Measurements from ENCODE around the gene ZNF385B. TPM values are rescaled to one million over a fixed set of nuclear protein-coding genes. Genes with fewer than 3 reads are reported as not detected.

Gene ZNF385B
- total and polyA plus RNA-seq, 2 donors (not counting 1 experiment from before 2014, with no cell fraction given) = not detected

DNA sequence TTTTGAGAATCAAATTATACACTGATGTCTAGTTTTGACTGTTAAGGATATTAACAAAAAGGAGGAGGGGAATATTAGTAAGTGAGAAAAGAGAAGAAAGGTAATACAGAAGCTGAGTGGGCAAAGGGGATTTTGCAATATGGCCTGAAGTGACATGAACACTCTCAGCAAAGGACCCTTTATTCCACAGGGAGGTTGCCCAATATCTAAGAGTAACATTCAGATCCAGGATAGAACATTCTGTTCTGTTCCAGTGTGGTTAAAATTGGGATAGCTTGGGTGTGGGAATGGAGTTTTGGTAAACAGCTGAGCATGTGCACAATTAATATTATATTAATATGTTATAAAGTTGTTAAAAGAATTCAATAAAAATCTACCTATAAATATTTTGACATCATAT, 120.1 kb downstream of the ZNF385B start:
- DNase-seq (no peak), ATAC-seq (ENCODE audit: low read depth) (no peak)
- no peak overlapping the region for H3K4me2 ChIP-seq (replicated peaks; ENCODE audit: low read depth, low read length, poor library complexity, severe bottlenecking)
- no peaks in the 10 kb centered on the region for H3K4me1 ChIP-seq (ENCODE audit: control insufficient read depth in 2 of 2, insufficient read depth in 2 of 2, low read length in 2 of 2)
- no peak overlapping the region for H3K9ac ChIP-seq (ENCODE audit: low read length)
- Mint-ChIP-seq H3K4me1 (no peaks in the 10 kb centered on the region), H3K27me3 (peaks cover 19% of the 10 kb centered on the region), H3K27ac (no peak overlapping the region), H3K4me3 (no peak overlapping the region), H3K9me3 (ENCODE audit: insufficient read depth) (no peaks in the 10 kb centered on the region)
- no peaks in the 10 kb centered on the region for H3K79me2 ChIP-seq (ENCODE audit: control insufficient read depth, insufficient read depth, low read length)
- H2AFZ ChIP-seq (ENCODE audit: insufficient read depth, low read depth, low read length, poor library complexity, severe bottlenecking) = no peak overlapping the region
- intact Hi-C loops (cut with micrococcal nuclease) = no loop called here
- TF ChIP-seq, protein P1, sequence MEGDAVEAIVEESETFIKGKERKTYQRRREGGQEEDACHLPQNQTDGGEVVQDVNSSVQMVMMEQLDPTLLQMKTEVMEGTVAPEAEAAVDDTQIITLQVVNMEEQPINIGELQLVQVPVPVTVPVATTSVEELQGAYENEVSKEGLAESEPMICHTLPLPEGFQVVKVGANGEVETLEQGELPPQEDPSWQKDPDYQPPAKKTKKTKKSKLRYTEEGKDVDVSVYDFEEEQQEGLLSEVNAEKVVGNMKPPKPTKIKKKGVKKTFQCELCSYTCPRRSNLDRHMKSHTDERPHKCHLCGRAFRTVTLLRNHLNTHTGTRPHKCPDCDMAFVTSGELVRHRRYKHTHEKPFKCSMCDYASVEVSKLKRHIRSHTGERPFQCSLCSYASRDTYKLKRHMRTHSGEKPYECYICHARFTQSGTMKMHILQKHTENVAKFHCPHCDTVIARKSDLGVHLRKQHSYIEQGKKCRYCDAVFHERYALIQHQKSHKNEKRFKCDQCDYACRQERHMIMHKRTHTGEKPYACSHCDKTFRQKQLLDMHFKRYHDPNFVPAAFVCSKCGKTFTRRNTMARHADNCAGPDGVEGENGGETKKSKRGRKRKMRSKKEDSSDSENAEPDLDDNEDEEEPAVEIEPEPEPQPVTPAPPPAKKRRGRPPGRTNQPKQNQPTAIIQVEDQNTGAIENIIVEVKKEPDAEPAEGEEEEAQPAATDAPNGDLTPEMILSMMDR (IDR thresholded peaks at IDR 0.05) = no peak
- no peak for TF ChIP-seq EZH2 (IDR thresholded peaks at IDR 0.05; ENCODE audit: borderline replicate concordance, insufficient read depth, low read depth, low read length, poor library complexity, severe bottlenecking)
- H3K27ac ChIP-seq (ENCODE audit: low read length in 2 of 2) = no peak overlapping the region
- H3K27me3 ChIP-seq (replicated peaks in 1 of 4; ENCODE audit: control extremely low read depth in 1 of 4, control insufficient read depth in 3 of 4, insufficient read depth in 4 of 4, low read length in 3 of 4) = no peaks in the 10 kb centered on the region
- no peaks in the 10 kb centered on the region for H3K36me3 ChIP-seq (replicated peaks in 1 of 2; ENCODE audit: control extremely low read depth in 1 of 2, control insufficient read depth in 1 of 2, extremely low read depth in 1 of 2, insufficient read depth in 2 of 2, low read length in 1 of 2)
- POLR2A ChIA-PET = no interaction called here
- H4K20me1 ChIP-seq (ENCODE audit: control insufficient read depth, insufficient read depth, low read length, poor library complexity, severe bottlenecking) = no peaks in the 10 kb centered on the region
- no peak overlapping the region for H3K4me3 ChIP-seq (ENCODE audit: control extremely low read depth in 1 of 5, extremely low read depth in 1 of 5, insufficient read depth in 1 of 5, low read depth in 2 of 5, low read length in 4 of 5)
- H3K9me3 ChIP-seq (ENCODE audit: control extremely low read depth in 1 of 3, control insufficient read depth in 2 of 3, insufficient read depth in 1 of 3, low read length in 2 of 3) = no peaks in the 10 kb centered on the region
- CTCF ChIA-PET = no interaction called here

DNA sequence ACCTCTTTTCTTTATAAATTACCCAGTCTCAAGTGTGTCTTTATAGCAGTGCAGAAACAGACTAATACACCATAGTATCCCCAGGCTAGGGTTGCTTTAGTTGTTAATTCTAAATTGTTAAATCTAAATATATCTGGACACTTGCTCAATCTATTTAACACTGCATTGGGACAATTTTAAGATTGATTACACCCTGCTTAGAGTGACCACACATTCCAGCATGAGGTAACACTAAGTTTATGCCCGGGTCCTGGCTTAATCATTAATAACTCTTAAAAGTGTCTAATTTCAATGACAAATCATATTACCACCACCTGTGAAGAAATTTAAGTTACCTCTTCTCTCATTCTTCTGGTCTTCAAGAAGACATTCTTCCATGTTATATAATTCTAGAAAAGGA, 131.4 kb downstream of the ZNF385B start:
- POLR2A ChIA-PET = no interaction called here
- no peak overlapping the region for H2AFZ ChIP-seq (ENCODE audit: insufficient read depth, low read depth, low read length, poor library complexity, severe bottlenecking)
- H3K9me3 Mint-ChIP-seq (ENCODE audit: insufficient read depth) = peaks cover 3% of the 10 kb centered on the region
- intact Hi-C loops (cut with micrococcal nuclease) = no loop called here
- TF ChIP-seq, protein P1 (IDR thresholded peaks at IDR 0.05) = no peak
- TF ChIP-seq EZH2 (IDR thresholded peaks at IDR 0.05; ENCODE audit: borderline replicate concordance, insufficient read depth, low read depth, low read length, poor library complexity, severe bottlenecking) = no peak
- H3K36me3 ChIP-seq (replicated peaks in 1 of 2; ENCODE audit: control extremely low read depth in 1 of 2, control insufficient read depth in 1 of 2, extremely low read depth in 1 of 2, insufficient read depth in 2 of 2, low read length in 1 of 2) = no peaks in the 10 kb centered on the region
- H3K9me3 ChIP-seq (ENCODE audit: control extremely low read depth in 1 of 3, control insufficient read depth in 2 of 3, insufficient read depth in 1 of 3, low read length in 2 of 3) = no peaks in the 10 kb centered on the region
- H3K27ac ChIP-seq (ENCODE audit: low read length in 2 of 2) = no peak overlapping the region
- ATAC-seq (ENCODE audit: low read depth) (no peak), DNase-seq (no peak)
- peaks cover 10% of the 10 kb centered on the region for H3K27me3 Mint-ChIP-seq
- no peaks in the 10 kb centered on the region for H4K20me1 ChIP-seq (ENCODE audit: control insufficient read depth, insufficient read depth, low read length, poor library complexity, severe bottlenecking)
- no peaks in the 10 kb centered on the region for H3K4me1 Mint-ChIP-seq
- 100% methylated on average over 1 of the region's 1 CpG for WGBS (ENCODE audit: insufficient coverage)
- no peaks in the 10 kb centered on the region for H3K27me3 ChIP-seq (replicated peaks in 1 of 4; ENCODE audit: control extremely low read depth in 1 of 4, control insufficient read depth in 3 of 4, insufficient read depth in 4 of 4, low read length in 3 of 4)
- CTCF ChIA-PET = no interaction called here
- no peak overlapping the region for H3K4me2 ChIP-seq (replicated peaks; ENCODE audit: low read depth, low read length, poor library complexity, severe bottlenecking)
- H3K4me1 ChIP-seq (ENCODE audit: control insufficient read depth in 2 of 2, insufficient read depth in 2 of 2, low read length in 2 of 2) = no peaks in the 10 kb centered on the region
- H3K27ac Mint-ChIP-seq = no peak overlapping the region
- H3K4me3 ChIP-seq (ENCODE audit: control extremely low read depth in 1 of 5, extremely low read depth in 1 of 5, insufficient read depth in 1 of 5, low read depth in 2 of 5, low read length in 4 of 5) = no peak overlapping the region
- no peaks in the 10 kb centered on the region for H3K79me2 ChIP-seq (ENCODE audit: control insufficient read depth, insufficient read depth, low read length)
- no peak overlapping the region for H3K4me3 Mint-ChIP-seq
- H3K9ac ChIP-seq (ENCODE audit: low read length) = no peak overlapping the region

Data from B cell (primary cell).